NCI-H187 (cell line): ENCODE measurements around the gene NIM1K.
"Not testable (repeated sequence)": the region's sequence is repeated elsewhere in the genome, so short reads cannot be mapped to it uniquely, and the experiment has no call there.

Experiments used
- DNase-seq, 2 experiments: peaks; one replicate each; lab custom pipeline; 2025; lab: John Stamatoyannopoulos, UW

NIM1K gene

DNA sequence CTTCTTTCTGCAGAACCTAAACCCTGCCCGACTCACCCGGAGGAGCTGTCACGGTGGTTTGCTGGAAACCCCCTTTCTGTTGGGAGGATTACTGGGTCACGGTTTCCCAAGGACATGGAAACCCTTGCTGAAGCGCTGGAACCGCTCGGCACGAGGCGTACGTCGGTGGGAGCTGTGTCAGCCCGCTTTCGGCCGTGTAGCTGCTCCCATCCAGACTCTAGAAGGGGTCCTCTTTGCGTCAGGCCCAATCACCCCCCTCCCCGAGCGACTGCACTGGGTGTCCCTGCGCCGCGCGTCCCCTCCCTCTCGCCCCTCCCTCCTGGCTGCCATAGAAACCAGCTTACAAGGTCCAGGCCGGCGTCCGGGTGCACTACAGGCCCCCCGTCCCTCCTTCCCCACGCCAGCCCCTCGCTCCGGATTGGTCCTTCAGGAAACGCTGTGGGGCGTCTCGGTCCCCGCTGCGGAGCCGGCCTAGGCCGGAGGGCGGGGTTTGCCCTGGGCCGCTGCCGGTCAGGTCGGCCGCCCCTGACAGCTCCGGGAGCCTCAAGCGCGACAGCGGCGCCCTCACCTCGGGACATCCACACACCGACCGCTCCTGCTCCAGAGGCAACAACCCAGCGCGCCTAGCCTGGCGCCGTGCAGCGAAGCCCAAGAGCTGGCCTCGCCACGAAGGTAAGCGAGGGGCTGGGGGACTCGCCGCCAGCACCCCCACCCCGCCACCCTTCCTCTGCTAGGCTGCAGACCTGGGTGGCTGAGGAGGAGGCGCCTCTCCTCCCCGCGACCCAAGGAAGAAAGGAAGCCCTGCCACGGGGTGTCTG is at the start of gene NIM1K:
Gene NIM1K (plus strand): TSS at position 486 of the 818 bp plus-strand sequence. CDS start 53,551 bp downstream, outside the sequence.
- no peak for DNase-seq

DNA sequence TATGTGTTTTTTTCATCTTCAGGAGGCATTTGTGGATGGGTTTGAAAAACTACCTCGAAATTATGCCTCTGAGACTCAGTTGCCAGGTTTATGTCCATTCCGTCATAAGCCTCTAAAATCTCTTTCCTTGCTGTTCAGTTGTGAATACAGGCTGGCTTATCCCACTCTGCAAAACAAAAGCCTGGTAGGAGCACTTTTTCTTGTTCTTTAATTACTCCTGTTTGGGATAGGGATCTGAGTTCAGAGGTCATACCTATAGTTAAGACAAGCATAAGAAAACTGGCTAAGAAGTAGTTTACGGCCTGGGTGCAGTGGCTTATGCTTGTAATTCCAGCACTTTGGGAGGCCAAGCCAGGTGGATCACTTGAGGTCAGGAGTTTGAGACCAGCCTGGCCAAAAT is 47.0 kb upstream of the NIM1K start:
- DNase-seq: no peak

DNA sequence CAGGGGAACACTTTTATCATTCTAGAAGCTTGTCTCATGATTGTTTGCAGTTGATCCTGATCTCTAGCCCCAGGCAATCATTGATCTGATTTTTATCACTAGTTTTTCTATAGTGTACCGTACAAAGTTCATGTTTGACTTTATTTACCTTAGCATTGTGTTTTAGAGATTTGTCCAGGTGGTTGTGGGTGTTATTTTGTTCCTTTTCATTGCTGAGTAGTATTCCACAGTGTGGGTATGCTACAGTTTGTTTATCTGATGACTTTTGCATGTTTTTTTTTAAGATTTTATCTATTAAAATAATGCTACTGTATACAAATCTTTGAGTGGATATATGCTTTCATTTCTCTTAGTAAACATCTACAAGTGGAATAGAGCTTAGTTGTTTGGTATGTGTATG is 45.1 kb upstream of the NIM1K start:
- no peak for DNase-seq

DNA sequence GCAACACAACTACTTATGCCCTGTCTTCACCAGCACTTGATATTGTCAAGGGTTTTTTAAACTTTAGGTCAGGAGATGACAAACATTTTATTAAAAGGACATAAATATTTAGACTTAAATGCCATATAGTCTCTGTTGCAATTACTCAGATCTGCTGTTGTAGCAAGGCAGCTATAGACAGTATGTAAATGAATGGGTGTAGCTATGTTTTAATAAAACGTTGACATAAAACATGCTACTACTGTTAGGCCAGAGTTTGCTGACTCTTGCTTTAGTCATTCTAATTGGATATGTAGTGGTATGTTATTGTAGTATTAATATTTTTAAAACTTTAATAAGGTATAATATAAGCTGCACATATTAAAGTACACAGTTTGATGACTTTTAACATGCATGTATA is 43.6 kb upstream of the NIM1K start:
- no peak for DNase-seq

DNA sequence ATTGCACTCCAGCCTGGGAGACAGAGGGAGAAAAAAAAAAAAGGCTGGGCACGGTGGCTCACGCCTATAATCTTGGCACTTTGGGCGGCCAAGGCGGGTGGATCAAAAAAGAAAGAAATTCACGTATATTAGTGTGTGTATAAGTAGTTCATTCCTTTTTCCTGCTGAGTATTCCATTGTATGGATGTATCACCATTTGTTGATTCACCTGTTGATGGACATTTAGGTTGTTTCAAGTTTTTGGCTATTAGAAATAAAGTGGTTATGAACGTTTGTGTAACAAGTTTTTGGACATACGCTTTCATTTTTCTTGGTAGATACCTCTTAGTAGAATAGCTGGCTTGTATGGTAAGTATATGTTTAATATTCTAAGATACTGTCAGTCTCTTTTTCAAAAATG is 42.8 kb upstream of the NIM1K start:
- DNase-seq: no peak

DNA sequence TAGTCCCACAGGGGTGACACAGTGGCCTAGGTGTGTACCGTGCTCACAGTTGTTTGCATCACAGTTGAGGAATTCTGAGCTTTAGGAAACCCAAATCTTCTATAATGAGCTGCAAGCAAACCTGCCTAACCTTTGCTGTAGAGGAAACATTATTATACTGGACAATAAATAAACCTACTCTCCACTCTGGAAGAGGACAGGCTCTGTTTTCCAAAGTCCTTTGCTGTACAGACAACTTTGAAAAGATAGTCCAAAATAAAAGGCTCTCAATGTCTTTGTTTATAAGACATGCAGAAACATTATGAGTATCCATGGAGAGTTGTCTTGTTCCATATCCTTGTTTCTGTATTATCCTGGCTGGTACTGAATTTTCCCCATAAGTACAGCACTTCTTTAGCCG is 42.0 kb upstream of the NIM1K start:
- no peak for DNase-seq

DNA sequence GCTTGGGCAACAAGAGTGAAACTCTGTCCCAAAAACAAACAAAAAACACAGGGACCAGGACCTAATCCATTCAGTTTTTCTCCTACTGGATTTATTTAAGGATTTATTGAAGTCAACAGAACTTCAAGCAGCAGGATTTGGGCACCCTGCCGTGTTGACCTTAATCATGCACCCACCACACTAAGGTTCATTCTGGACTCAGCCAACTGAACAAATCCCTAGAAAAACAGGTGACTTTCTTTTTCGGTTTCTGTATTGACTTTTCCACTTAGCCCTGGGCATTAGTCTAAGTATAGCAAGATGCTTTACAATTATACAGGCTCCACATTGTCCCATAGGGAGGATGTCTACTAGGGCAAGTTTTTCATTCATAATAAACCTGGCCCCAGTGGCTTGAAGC is 41.3 kb upstream of the NIM1K start:
- no peak for DNase-seq

DNA sequence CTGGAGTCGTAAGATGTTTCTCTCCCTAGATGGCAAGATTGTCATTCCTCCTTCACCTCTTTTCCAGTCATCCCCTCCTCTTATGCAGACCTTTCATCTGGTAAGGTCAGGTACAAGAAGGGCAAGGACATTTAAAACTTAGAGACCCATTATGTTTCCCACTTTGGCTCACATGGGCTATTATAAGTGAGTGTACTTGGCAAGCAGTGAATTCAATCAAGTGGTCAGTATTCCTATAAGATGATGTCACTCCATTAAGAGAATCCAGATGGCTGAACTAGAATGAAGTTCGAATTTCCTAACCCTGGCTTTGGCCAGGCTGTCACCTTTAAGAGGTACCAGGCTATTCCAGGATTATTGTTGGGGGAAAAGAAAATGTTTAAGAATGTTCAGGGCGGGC is 39.1 kb upstream of the NIM1K start:
- DNase-seq: no peak

DNA sequence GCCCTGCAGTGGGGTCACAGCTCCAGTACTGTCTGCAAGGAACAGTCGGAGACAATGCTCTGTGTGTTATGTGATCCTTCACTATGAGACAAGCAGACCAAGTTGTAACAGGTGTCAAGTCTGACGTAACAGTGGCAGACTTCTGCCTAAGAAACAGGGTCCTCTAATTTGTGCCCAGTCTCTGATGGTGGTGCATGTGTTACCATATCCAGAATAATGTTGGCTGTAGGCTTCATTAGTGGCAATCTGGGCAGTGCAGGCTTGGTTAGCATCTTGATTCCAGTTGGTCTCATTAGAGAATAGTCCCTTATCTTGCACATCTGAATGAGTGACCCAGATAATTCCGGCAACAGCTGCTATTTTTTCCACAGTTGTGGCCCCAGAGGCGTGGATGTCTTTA is 37.6 kb upstream of the NIM1K start:
- DNase-seq: no peak

DNA sequence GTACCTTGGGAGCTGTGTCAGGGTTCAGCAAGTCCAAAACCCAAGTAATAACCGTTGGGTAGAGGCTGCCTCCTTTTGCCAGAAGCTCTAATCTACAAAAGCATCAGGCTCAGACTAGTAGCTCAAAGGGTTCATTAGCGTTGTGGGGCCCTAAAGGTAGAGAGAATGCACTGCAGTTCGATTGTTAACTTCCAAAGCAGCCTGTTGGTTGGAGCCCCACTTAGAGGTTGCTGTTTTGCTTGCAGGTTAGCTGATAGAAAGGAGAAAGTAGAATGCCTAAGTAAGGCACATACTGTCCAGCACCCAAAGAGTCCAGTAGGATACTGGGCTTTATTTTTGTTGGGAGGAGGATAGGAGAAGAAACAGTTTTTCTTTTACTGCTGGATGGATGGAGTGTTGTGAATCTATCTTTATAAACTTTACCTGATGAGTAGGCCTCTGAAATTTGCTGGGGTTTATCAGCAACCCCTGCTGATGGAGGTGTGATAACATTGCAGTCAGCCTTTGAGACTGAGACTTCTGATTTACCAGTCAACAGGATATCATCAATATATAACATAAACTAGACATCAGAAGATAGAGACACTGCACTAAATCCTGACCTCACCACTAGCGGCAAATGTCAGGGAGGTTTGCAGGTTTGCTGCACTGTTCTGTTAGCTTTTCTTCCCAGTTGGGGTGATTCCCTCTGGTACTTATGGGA is 36.5 kb upstream of the NIM1K start:
- no peak for DNase-seq

DNA sequence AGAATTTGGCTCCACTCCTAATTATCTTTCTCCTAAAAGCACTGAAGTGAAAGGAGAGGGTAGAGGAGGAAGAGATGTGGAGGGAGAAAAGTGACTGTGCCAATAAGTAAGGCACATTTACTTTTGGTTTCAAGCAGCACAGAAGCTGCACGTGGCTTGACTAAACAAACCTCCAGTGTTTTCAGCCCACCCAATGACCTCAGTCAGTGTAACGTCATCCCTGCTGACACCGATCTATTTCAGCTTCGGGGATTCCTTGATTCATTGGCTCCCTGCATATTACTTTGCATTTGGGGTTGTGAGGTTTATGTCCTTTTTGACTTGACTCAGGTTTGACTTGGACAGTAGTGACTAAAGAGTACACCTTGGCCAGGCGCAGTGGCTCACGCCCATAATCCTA is 35.6 kb upstream of the NIM1K start:
- DNase-seq: no peak

DNA sequence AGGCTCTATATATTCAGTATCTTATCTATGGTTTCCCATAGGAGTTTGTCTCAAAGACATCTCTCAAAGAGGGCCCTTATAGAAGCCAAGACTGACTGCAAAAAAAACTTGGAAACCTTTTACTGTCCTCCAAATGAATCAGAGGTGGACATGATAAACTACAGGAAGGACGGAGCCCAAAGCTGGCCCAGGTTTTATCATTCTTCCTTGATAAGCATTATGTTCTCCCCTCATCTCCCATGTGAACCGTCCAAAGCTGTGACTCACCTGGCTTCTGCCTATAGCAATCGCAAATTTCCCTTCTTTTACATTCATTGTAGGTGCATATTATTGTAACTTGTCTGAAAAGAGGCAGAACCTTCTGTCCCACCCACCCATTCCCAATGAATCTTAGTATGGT is 35.0 kb upstream of the NIM1K start:
- no peak for DNase-seq

DNA sequence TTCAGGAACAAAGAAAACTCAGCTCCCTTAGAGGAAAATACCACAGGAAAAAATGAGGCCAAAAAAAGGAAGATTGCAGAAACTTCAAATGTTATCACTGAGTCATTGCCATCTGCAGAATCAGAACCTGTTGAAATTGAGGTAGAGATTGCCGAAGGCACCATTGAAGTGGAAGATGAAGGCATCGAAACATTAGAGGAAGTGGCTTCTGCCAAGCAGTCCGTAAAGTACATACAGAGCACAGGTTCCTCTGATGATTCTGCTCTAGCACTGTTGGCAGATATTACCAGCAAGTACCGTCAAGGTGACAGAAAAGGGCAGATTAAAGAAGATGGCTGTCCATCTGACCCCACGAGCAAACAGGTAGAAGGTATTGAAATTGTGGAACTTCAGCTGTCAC is 30.8 kb upstream of the NIM1K start:
- DNase-seq: no peak

DNA sequence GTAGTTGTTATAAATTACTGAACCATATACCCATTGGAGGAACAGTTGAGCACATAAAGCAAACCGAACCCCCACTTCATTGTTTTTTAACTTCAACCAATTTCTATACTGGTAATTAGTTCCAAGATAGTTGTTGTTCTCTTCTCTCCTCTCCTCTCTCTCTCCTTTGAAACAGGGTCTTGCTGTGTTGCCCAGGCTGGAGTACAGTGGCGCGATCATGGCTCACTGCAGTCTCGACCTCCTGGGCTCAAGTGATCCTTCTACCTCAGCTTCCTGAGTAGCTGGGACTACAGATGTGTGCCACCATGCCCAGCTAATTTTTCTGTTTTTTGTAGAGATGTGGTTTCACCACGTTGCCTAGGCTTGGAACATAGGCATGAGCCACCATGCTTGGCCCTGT is 27.2 kb upstream of the NIM1K start:
- not testable (repeated sequence) for DNase-seq

DNA sequence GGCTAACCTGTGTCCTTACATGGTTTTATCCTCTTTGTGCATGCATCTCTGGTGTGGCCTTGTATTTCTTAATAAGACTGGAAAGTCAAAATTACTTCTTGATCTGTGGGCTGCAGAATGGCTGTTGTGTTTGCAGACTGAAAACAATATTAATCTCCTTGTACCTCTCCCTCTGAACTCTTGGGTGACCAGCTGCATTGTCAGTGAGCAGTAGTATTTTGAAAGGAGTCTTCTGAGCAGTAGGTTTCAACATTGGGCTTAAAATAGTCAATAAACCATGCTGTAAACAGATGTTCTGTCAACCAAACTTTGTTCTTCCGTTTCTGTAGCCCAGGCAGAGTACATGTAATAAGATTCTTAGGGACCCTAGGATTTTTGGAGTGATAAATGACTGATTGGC is 26.7 kb upstream of the NIM1K start:
- no peak for DNase-seq

DNA sequence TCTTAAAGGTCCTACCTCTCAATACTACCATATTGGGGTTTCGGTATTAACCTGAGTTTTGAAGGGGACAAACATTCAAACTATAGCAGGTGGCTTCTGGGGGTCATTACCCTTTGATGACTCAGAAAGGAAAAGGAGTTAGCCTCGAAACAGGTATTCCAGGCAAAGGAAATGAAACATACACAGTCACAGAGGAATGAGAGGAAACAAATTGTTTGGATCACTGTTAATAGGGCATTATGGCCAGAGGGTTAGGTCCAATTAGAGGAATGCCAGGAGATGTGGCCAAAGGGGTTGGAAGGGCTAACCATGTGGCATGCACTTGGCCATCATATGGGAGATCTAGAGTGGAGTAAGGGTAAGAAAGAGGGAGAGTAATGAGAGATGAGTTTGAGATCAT is 23.9 kb upstream of the NIM1K start:
- DNase-seq: no peak

DNA sequence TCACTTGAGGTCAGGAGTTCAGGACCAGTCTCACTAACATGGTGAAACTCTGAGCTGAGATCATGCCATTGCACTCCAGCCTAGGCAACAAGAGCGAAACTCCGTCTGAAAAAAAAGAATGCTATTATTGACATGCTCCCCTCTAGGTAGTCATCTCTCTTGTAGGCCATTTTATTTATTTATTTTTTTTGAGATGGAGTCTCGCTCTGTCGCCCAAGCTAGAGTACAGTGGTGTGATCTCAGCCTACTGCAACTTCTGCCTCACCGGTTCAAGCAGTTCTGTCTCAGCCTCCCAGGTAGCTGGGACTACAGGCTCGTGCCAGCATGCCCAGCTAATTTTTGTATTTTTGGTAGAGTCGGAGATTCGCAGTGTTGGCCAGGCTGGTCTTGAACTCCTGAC is 20.6 kb upstream of the NIM1K start:
- no peak for DNase-seq

DNA sequence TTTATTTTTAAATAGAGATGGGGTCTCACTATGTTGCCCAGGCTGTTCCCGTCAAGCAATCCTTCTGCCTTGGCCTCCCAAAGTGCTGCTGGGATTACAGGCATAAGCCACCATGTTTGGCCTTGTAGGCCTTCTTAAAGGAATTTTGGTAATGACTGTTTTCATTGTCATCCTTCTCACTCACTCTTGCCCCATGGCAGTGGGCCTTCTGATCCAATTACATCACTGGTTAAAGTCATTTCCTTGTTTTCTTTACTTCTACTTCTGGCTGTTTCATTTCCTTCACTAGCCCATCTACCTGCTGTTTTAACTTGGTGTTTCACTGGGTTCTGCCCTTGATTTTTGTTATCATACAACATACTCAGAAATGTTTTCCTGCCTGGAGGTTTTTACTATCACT is 20.1 kb upstream of the NIM1K start:
- DNase-seq: no peak

DNA sequence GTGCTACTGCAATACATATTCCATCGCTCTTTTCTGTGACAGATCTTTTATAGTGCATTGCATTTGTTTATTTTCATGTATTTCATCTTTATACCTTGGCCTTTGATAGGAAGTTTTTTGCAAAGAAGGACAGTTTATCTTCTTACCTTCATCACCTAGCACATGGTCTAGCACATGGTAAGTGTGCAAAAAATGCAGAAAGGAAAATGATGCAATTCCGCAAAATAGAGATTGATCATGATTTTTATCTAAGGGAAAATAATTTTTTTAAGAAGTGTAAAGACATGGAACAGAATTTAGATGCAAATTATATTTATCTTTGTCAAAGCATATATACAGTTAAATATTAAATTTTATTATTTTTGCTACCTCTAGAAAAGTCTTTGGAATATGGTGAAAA is 19.2 kb upstream of the NIM1K start:
- no peak for DNase-seq

DNA sequence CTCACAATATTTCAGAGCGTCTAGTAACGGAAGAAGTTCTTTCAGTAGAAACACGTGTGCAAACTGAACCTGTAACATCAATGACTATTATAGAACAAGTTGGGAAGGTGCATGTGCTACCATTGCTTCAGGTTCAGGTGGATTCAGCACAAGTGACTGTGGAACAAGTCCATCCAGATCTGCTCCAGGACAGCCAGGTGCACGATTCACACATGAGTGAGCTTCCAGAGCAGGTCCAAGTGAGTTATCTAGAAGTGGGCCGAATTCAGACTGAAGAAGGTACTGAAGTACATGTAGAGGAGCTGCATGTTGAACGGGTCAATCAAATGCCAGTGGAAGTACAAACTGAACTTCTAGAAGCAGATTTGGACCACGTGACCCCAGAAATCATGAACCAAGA is 17.4 kb upstream of the NIM1K start:
- DNase-seq: no peak

DNA sequence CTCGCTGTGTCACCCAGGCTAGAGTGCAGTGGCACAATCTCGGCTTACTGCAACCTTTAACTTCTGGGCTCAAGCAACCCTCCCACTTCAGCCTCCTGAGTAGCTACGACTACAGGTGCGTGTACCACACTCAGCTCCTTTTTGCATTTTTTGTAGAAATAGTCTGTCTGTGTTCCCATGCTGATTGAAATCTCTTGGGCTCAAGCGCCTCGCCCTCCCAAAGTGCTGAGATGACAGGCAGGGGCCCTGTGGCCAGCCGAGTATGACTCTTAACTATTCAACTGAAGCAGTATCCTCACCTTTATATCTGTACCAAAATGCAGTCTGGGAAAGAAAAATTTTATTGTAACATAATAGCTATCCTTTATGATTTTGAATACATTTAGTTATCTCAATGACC is 12.2 kb upstream of the NIM1K start:
- DNase-seq: no peak

DNA sequence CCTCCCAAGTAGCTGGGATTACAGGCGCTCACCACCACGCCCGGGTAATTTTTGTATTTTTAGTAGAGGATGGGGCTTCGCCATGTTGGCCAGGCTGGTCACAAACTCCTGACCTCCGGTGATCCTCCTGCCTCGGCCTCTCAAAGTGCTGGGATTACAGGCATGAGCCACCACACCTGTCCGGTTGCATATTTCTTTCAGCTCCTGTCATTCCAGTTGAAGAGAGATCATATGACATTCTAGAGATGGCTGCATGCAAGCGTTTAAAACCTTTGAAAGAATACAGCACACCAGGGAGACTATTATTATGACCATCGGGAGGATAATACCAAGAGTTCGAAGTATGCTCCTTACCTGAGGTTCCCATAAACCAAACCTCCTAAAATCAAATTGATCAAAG is 9.6 kb upstream of the NIM1K start:
- DNase-seq: no peak

DNA sequence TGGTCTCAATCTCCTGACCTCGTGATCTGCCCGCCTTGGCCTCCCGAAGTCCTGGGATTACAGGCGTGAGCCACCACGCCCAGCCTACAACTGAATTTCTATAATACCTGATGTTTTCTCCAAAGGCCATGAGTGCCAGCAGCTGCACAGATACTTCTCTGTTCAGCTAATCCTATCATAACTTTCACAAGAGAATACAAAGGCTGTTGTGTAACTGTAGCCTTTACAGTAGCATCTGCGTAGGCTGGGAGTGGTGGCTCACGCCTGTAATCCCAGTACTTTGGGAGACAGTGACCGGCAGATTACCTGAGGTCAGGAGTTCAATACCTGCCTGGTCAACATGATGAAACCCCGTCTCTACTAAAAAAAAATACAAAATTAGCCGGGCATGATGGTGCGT is 8.9 kb upstream of the NIM1K start:
- not testable (repeated sequence) for DNase-seq
